ENCODE measurements around the gene DGKQ.
A peak's percentile ranks its signal among the peaks of the same experiment; 100 is the strongest.

DGKQ gene, protein sequence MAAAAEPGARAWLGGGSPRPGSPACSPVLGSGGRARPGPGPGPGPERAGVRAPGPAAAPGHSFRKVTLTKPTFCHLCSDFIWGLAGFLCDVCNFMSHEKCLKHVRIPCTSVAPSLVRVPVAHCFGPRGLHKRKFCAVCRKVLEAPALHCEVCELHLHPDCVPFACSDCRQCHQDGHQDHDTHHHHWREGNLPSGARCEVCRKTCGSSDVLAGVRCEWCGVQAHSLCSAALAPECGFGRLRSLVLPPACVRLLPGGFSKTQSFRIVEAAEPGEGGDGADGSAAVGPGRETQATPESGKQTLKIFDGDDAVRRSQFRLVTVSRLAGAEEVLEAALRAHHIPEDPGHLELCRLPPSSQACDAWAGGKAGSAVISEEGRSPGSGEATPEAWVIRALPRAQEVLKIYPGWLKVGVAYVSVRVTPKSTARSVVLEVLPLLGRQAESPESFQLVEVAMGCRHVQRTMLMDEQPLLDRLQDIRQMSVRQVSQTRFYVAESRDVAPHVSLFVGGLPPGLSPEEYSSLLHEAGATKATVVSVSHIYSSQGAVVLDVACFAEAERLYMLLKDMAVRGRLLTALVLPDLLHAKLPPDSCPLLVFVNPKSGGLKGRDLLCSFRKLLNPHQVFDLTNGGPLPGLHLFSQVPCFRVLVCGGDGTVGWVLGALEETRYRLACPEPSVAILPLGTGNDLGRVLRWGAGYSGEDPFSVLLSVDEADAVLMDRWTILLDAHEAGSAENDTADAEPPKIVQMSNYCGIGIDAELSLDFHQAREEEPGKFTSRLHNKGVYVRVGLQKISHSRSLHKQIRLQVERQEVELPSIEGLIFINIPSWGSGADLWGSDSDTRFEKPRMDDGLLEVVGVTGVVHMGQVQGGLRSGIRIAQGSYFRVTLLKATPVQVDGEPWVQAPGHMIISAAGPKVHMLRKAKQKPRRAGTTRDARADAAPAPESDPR

GRCh38 chr4:973431-974397 is at the start of gene DGKQ:
TSS of gene DGKQ (minus strand) at chr4:973569. CDS start at chr4:973482, 87 bp downstream.
- DNase-seq, result peak; percentile 88

DNA sequence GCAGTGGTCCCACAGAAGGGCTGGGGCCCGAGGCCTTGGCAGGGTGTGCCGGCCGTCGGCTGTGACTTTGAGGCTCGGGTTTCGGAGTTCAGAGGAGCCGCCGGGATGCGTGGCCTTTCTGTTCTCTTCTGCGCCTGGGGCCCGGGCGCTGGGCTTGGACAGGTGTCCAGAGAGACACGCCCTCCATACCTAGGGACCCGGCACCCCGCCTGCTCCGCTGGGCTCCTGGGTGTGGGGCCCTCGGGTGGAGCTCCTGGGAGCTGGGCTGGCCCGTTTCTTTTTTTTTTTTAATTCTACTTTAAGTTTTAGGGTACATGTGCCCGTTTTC is 49.3 kb upstream of the DGKQ start:
- DNase-seq, result no peak

- no peak for DNase-seq
These were observed 48.8 kb upstream of the DGKQ start for GRCh38 chr4:1022051-1022738.

DNA sequence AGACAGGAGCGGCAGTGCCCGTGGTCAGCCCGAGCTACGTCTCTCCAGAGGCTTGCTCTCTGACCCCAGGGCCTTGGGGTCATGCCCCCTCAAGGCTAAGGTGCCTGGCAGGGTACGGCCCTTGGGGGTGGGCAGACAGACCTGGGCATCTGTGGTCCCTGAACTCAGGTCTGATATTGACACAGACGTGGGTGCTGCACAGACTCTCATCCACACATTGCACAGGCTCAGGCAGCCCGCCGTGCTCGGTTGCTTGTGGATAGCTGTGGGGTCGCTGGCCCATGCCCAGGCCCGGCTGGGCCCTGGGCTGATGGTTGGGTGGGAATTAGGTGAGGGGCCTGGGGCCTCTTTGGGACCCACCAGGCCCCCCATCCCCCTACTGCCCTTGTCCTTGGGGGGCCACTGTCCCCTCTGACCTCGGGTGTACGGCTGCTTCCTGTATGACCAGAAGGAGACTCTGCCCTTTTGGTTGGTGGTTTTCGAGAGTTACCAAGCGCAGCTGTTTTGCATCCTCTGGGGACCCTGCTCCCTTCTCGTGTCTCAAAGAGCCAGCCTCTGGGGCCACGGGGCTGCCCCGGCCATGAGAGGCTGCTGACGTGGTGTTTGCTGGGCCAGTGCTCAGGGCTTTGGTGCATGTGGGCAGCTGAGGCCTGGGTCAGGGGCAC is 48.1 kb upstream of the DGKQ start:
- DNase-seq, result no peak

DNA sequence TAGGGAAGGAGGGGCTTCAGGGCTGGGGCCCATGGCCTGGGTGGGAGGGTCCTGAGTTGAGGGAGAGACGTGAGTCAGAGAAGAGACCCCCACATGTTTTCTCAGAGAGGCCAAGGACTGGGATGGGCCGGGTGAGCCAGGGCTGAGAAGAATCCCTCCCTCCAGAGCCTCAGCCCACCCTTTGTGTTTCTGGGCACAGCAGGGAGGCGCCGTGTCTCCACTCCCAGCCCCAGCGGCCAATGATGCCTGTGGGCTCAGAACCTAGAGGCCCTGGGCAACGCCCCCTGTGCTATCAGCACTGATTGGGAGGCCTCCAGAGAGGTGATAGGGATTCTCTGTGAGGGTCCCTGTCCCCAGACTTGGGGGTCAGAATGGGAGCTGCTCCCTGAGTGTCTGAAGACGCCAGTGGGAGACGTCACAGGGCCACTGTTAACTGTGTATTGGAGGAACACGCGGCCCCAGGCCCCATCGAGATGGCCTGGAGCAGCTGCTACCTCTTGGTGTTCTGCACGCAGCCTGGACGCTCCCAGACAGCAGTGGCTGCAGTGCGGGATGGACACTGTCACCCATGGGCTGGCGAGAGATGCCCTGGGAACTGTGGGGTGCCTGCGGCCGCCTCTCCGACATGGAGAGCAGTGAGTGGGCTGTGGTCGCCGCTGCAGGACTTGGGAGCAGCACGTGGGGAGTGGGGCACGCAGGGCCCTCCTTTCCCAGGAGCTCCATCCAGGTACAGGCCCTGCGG is 46.5 kb upstream of the DGKQ start:
- DNase-seq, result no peak

DNA sequence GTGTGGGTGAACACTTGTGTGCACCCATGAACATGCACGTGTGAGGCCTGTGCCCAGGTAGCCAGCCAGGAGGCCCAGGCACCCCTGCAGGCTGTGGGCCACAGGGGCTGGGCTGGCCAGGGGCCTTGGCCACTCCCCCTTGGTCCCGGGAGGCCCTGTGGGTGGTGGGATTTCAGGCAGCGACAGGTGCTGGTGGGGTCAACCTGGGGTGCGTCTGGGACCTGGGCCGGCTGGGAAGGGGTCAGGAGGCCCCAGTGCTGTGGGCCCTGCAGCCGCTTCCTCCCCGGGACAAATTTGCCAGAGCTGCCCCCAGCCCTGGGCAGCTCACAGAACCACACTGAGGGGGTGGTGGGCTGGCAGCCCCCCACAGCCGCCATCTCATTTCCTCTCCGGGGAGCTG is 46.0 kb upstream of the DGKQ start:
- DNase-seq, result no peak

GRCh38 chr4:1018147-1019020 is 45.0 kb upstream of the DGKQ start:
- DNase-seq, result no peak

DNA sequence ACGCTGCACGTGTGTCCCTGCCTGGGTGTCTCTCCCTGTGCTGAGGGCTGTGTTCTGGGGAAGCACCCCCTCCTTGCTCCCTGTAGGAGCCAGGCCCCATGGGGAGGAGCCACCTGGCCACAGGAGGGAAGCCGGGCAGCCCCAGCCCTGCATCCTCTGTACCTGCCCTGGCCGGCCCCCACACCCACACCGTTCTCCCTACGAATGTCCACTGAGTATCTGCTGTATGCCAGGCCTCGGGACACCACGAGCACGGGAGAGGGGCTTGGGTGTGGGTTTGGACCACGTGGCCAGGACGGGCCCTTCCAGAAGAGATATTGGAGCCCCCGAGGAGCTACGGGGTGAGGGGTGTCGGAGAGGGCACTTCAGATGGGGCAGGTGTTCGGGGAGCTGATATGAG is 44.3 kb upstream of the DGKQ start:
- no peak for DNase-seq

- no peak for DNase-seq
These were observed 43.8 kb upstream of the DGKQ start for GRCh38 chr4:1017211-1017610.

DNA sequence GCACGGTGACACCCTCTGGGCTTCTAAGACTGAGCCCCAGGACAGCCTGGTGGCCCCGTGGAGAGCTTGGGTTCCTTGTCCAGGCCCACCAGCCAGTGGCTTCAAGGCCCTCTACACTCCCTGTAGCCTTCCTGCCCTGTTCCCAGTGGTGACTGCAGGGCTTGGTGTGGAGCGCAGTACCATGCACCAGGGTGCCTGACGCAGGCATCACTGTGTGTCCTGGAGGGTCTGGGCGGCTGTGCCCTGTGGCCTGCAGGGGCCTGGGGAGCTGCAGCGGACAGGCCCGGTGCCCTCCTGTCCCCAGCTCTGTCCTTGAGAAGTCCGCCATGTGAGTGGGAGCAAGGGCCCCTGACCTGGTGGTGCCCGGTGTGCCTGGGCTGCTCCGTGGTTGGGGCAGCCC is 42.4 kb upstream of the DGKQ start:
- no peak for DNase-seq

DNA sequence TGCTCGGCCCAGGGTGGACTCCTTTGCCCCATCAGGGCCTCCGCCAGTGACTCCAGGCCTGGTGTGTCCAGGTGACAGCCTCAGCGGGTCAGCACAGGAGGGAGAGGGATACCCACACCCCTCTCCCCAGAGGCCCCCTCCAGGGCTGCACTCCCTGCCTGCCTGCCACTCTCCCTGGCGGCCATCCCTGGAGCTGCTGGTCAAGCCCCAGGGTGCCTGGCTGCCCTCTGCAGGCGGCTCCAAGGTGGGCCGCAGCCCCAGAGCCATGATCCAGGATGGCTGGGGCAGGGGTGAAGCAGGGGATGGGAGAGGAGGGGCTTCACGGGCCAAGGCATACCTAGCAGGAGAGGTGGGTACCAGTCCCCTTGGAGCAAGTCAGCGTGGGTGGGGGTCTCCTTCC is 41.8 kb upstream of the DGKQ start:
- no peak for DNase-seq

DNA sequence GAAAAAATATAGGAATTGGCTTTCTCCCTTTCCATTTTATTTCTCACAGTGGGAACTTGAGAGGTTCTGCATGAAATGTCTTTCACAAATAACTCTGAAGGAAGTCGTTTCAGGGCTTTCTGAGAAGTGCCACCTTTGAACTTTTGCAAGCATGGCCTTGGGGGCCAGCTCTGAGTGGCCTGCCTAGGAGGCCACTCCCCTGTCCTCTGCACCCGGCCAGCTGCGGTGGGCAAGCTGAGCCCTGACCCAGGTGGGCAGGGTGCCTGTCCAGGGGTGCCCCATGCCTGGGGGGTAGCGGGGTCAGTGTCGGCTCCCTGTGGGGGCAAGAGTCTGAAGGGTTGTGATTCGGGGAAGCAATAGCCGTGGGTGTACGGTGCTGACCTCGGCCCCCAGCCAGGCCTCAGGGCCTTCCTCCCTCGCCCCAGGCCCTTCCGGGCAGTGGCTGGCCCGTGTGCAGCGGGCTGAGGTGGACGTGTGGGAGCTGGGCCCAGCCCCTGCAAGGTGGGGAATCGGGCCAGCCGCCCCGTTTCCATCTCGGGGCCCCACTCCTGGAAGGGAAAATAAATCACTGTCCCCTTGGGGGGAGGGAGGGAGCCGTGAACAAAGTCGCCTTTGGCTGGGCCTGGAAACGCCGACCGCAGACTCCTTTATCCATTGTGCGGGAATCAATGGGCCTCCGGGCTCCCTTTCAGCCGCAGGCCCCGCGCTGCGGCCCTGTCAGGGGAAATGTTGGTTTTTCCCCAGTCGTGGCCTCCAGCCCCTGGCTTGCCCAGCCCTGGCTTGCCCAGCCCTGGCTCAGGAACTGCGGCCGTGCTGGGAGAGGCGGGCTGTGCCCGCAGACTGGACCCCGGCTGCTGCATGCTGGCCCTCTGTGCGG is 41.2 kb upstream of the DGKQ start:
- DNase-seq, result no peak

DNA sequence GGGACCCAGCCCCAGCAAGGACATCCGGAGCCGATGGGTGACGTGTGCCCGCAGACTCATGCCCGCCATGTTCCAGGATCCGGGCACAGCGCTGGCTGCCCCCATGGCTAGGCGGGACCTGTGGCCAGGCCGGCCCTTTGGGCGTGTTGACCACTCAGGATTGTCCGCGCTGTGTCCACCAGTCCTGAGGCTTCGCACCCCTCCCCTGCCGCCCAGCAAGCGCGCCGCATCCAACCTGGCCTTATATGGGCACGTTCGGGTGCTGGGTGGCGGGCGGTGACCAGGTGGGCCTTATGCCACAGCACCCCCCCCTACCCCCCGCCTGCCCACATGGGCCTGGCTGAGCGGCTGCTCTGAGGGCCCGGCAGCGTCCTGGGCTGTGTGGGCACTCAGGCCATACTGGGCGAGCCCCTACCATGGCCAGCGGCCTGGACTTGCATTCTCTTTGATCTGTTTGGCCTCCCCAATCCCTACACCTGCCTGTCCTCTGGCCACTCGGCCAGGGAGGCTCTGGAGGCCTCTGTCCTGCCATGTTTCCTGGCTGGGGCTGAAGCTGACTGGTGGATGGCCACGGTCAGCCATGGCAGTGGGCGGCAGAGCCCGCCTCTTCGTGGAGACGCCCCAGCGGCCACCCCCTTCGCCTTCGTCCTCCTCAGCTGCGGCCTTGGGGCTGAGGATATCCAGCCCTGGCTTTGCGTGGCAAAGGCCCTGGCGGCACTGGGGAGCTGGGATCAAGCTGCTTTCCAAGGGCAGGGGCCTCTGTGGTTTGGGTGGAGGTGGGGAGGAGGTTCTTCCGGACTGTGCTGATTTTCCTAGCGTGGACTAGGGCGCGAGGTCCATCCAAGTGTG is 40.1 kb upstream of the DGKQ start:
- DNase-seq, result no peak

DNA sequence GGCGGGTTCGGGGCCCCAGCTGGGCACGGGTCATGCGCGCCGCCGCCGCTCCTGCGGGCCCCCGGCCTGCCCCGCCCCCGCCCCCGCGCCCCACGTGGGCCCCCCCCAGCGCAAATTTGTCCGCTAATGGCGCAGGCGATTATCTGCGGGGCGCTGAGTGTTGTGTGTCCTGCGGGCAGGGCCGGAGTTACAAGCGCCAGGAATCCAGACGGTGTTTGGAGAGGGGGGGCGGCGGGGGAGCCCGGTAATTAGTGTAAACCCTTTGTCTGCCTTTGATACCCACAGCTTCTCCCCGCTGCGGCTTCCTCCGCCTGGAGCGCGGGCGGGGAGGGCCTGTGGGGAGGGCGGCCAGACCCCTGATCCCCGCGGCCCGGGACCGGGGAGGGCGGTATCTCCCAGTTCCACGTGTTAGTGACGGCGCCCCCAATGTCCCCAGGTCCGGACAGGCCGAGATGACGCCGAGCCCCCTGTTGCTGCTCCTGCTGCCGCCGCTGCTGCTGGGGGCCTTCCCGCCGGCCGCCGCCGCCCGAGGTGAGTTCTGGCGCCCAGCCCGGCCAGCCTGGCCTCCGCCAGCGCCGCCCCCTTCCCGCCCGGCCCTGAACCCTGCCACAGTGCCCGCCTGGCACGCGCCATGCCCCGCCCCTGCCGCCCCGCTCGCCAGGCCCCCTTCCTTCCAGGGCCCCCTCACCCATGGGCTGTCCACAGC is 38.8 kb upstream of the DGKQ start:
- no peak for DNase-seq

GRCh38 chr4:1011666-1012033 is 38.3 kb upstream of the DGKQ start:
- DNase-seq, result no peak

GRCh38 chr4:1011022-1011665 is 37.8 kb upstream of the DGKQ start, which contains the start of gene FGFRL1:
TSS of gene FGFRL1 (plus strand) at chr4:1011626. CDS start at chr4:1012486, 860 bp downstream.
- DNase-seq, result peak; percentile 86
